Heart left ventricle (tissue), 13 donors: ENCODE measurements around the gene NUP35.

Experiments used
- CTCF ChIP-seq, 12 donors: fragments of 200-600 bp; sonication (generic) in 4 of 12; IDR thresholded peaks; one replicate each; pipeline versions ENCODE4 v1.5.0 to v1.8.0; 2018 to 2022; ENCODE audit warnings: antibody characterized with exemption in 12 of 12, mild to moderate bottlenecking in 5 of 12
- POLR2A ChIP-seq, 2 donors: fragments of 450-650 bp; IDR thresholded peaks; one replicate each; pipeline ENCODE4 v1.6.1; 2017; ENCODE audit warnings: antibody characterized with exemption in 2 of 2, mild to moderate bottlenecking in 2 of 2, moderate library complexity in 2 of 2
- donor health status: ischemic (EF 13 %, LVEDD 7.1; RV severe dilation, severe dysfunction).
- donor health status: DM: no; HTN: yes; CAD: no.
- donor health status: DM: no; HTN: no; CAD: no.
- donor health status: ischemic (EF 25% LVEDD 6.9; RV normal size, moderate dysfunction).
- donor health status: ischemic (EF 25% LVEDD 5.7; RV mildly dilated, moderate dysfunction).
- donor health status: ischemic (EF 35%, LVEDD 5.7; RV mildly dilated, moderate dysfunction).
- donor health status: nonischemic (EF 11% LVEDD 7.7; RV severe dilation, severe dysfunction).
- donor health status: DM: yes; HTN: yes; CAD: no.
- donor health status: PGD.
- donor health status: ischemic (EF 29% LVEDD 5.4; RV normal size, mild dysfunction).
- donor health status: nonischemic (EF 23%, LVEDD 6.1; RV moderate dilation, normal function).

- peak in 1 of 12 donors; percentile 7 for TF ChIP-seq CTCF (IDR thresholded peaks at IDR 0.05)
- TF ChIP-seq POLR2A (IDR thresholded peaks at IDR 0.05) = no peak
These were observed 45.0 kb upstream of the NUP35 start for GRCh38 chr2:183079139-183079775.
